Stimulated activated CD4-positive, alpha-beta T cell treated with anti-CD3 and anti-CD28 coated beads, Interleukin-4, amount 100 ng/mL, for 48 hours (primary cell): ENCODE results near the gene TNFAIP8L3.
"Not testable (repeated sequence)": the region's sequence is repeated elsewhere in the genome, so short reads cannot be mapped to it uniquely, and the experiment has no call there.

Source experiments
- DNase-seq, 2 donors: peaks; one replicate each; pipeline ENCODE4 v3.0.0-alpha.2; 2020; ENCODE audit warnings: low read depth in 2 of 2

TNFAIP8L3 gene

GRCh38 chr15:51060030-51060673 is 34.6 kb downstream of the TNFAIP8L3 start:
- no peak for DNase-seq

GRCh38 chr15:51054535-51054934 is 40.2 kb downstream of the TNFAIP8L3 start:
- DNase-seq = no peak

- DNase-seq = no peak
Observed at GRCh38 chr15:51053571-51053970, 41.1 kb downstream of the TNFAIP8L3 start.

- no peak for DNase-seq
Observed at GRCh38 chr15:51051776-51052175, 42.9 kb downstream of the TNFAIP8L3 start.

- no peak for DNase-seq
Observed at GRCh38 chr15:51049081-51049480, 45.6 kb downstream of the TNFAIP8L3 start.

GRCh38 chr15:51048308-51048707 is 46.4 kb downstream of the TNFAIP8L3 start:
- DNase-seq = no peak

GRCh38 chr15:51046799-51047449 is 47.8 kb downstream of the TNFAIP8L3 start:
- no peak for DNase-seq

DNA sequence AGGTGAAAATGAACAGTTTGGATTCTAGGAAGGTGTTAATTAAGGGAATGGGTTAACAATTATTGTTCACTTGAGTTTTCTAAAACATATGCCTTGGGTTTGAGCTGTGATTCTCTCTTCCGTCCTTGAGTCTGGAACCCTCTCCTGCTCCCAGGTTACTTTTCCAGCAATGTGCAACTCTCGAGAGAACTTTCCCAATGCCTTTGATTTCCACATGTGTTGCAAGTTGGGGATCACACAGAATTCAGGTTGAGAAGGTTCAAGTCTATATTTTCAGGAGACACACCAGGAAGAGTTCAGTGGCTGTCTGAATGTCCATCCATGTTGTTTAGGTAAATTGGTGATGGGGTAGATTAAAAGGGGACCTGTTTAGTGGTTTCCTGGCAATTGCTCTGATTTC is 48.7 kb downstream of the TNFAIP8L3 start:
- DNase-seq = no peak

- no peak for DNase-seq
Observed at GRCh38 chr15:51044037-51044727, 50.5 kb downstream of the TNFAIP8L3 start.

- no peak for DNase-seq
Observed at GRCh38 chr15:51038974-51039319, 55.8 kb downstream of the TNFAIP8L3 start.

- DNase-seq = no peak
Observed at GRCh38 chr15:51038162-51038973, 56.3 kb downstream of the TNFAIP8L3 start.

- not testable (repeated sequence) for DNase-seq
Observed at GRCh38 chr15:51037474-51037873, 57.2 kb downstream of the TNFAIP8L3 start.

GRCh38 chr15:51030649-51031316 is 63.9 kb downstream of the TNFAIP8L3 start:
- DNase-seq = no peak

- DNase-seq = no peak
Observed at GRCh38 chr15:51025454-51025846, 69.3 kb downstream of the TNFAIP8L3 start.

GRCh38 chr15:51024735-51025453 is 69.8 kb downstream of the TNFAIP8L3 start:
- no peak for DNase-seq

DNA sequence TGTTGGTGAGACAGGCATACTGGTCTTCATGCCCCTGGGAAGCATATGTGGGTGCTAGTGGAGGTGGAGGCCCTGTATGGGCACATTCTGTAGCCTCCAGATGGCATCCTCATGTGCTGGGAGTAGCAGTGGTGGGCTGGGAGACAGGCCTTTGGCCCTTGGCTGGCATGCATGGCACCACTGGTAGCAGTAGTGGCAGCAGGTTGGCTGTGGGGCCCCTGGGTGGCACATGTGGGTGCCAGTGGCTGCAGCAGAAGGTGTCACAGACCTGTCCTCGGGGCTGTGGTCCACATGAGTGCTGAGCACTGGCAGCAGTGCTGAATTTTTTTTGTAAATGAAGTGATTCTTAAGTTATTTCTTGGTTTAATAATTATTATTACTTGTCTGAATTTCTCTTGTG is 71.2 kb downstream of the TNFAIP8L3 start:
- no peak for DNase-seq

GRCh38 chr15:51022206-51022605 is 72.5 kb downstream of the TNFAIP8L3 start:
- no peak for DNase-seq

DNA sequence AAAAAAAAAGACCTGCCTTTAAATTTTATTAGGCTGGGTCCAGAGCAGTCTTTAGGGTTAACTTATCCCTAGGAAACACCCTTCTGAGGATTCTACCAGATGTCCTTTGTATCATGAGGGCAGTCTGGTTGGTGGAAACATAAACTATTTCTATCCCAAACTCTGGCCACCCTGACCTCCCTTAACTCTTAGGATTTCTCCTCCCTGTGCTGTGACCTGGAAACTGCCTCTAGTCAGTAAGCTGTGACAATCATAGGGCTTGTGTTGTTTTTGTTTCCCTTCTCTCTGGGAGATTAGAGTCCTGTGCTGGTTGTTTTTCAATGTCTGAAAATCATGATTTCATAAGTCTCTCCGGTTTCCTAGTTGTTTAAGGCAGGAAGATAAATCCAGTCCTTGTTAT is 78.1 kb downstream of the TNFAIP8L3 start:
- no peak for DNase-seq

GRCh38 chr15:51011212-51011611 is 83.5 kb downstream of the TNFAIP8L3 start:
- DNase-seq = no peak

DNA sequence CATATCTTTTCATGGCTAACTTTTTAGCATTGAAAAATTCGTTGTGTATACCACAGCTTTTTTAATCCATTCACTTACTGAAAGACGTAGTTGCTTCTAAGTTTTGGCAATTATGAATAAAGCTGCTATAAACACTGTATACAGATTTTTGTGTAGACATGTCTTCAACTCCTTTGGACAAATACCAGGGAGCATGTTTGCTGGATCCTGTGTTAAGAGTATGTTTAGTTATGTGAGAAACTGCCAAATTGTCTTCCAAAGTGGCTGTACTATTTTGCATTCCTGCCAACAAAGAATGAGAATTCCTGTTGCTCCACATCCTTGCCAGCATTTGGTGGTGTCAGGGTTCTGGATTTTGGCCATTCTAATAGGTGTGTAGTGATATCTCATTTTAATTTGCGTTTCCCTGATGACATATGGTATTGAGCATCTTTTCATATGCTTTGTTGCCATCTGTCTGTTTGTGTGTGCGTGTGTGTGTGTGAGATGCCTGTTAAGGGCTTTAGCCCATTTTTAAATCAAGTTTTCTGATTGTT is 87.5 kb downstream of the TNFAIP8L3 start:
- DNase-seq = no peak
